H1 (cell line): ENCODE results near the gene SLC6A20. TPM values are rescaled to one million over a fixed set of nuclear protein-coding genes. Genes with fewer than 3 reads are reported as not detected.

ENCODE experiments used
- CTCF ChIA-PET: fragments of 300-600 bp; sonication (Branson Sonifier 250); formaldehyde crosslinking; loops from one replicate; lab custom pipeline; 2021; ENCODE audit not compliant: partially characterized antibody; lab: Charles Lee
- POLR2A ChIA-PET: fragments of 300-600 bp; sonication (Branson Sonifier 250); formaldehyde crosslinking; loops from one replicate; lab custom pipeline; 2021; ENCODE audit warnings: inconsistent platforms; ENCODE audit not compliant: partially characterized antibody; lab: Charles Lee
- DNase-seq, 2 experiments: peaks; one replicate each; pipeline versions ENCODE4 v3.0.0 to v3.0.0-alpha.2; 2010 to 2022; ENCODE audit warnings: low spot score in 2 of 2, low read depth in 1 of 2, mixed read lengths in 1 of 2
- FAIRE-seq: peaks from 2 replicates; lab custom pipeline; 2011; peaks lifted over from hg19 to GRCh38; lab: Jason Lieb, UNC
- H2AFZ ChIP-seq: 2 replicates; pipeline ENCODE4 v1.8.1; 2012; ENCODE audit warnings: low read length, inconsistent platforms
- H2AK5ac ChIP-seq: 2 replicates; pipeline ENCODE4 v1.6.1; 2013; ENCODE audit warnings: low read depth, low read length
- H2BK120ac ChIP-seq: replicated peaks from 2 replicates; pipeline ENCODE3; 2013; ENCODE audit warnings: low read depth, low read length, inconsistent platforms
- H2BK12ac ChIP-seq: 2 replicates; pipeline ENCODE4 v1.6.1; 2013; ENCODE audit warnings: low read depth, low read length
- H2BK15ac ChIP-seq: 2 replicates; pipeline ENCODE4 v1.6.1; 2013; ENCODE audit warnings: low read length
- H2BK20ac ChIP-seq: 2 replicates; pipeline ENCODE4 v1.6.1; 2013; ENCODE audit warnings: low read length
- H2BK5ac ChIP-seq: 2 replicates; pipeline ENCODE4 v1.6.1; 2013; ENCODE audit warnings: low read depth, low read length
- H3K14ac ChIP-seq: 2 replicates; pipeline ENCODE4 v1.6.1; 2013; ENCODE audit warnings: inconsistent platforms; ENCODE audit not compliant: insufficient read length
- H3K18ac ChIP-seq: 2 replicates; pipeline ENCODE4 v1.6.1; 2013; ENCODE audit warnings: low read length; ENCODE audit errors: extremely low read depth
- H3K23ac ChIP-seq: 2 replicates; pipeline ENCODE4 v1.6.1; 2013; ENCODE audit warnings: inconsistent platforms; ENCODE audit not compliant: insufficient read length
- H3K23me2 ChIP-seq: 2 replicates; pipeline ENCODE4 v1.6.1; 2013; ENCODE audit warnings: low read depth, low read length
- H3K27ac ChIP-seq: 2 replicates; pipeline ENCODE4 v1.6.1; 2011; ENCODE audit warnings: low read depth, low read length, inconsistent platforms
- H3K27me3 ChIP-seq, 4 experiments: replicated peaks in 1 of 4; 1 replicate in 1 of 4; 2 replicates in 3 of 4; pipeline versions ENCODE4 v1.6.1 to v1.8.1; 2011 to 2013; ENCODE audit warnings: low read length in 3 of 4, mild to moderate bottlenecking in 3 of 4, inconsistent platforms in 2 of 4, mixed read lengths in 2 of 4, moderate library complexity in 1 of 4; ENCODE audit not compliant: control insufficient read depth in 3 of 4, insufficient read depth in 3 of 4; ENCODE audit errors: extremely low read depth in 1 of 4
- H3K36me3 ChIP-seq, 4 experiments: 2 replicates each; pipeline versions ENCODE4 v1.6.1 to v1.8.1; 2011 to 2013; ENCODE audit warnings: mild to moderate bottlenecking in 4 of 4, low read length in 3 of 4, moderate library complexity in 2 of 4, control low read depth in 1 of 4, inconsistent platforms in 1 of 4; ENCODE audit not compliant: insufficient read depth in 4 of 4, control insufficient read depth in 2 of 4
- H3K4ac ChIP-seq: replicated peaks from 2 replicates; pipeline ENCODE3; 2013; ENCODE audit warnings: low read length, low read depth, mixed read lengths, inconsistent platforms; ENCODE audit not compliant: insufficient read length
- H3K4me1 ChIP-seq, 4 experiments: replicated peaks in 1 of 4; 1 replicate in 1 of 4; 2 replicates in 3 of 4; pipeline versions ENCODE4 v1.6.1 to v1.8.1; 2011 to 2013; ENCODE audit warnings: low read length in 3 of 4, inconsistent platforms in 2 of 4, mixed read lengths in 1 of 4; ENCODE audit not compliant: insufficient read depth in 4 of 4, control insufficient read depth in 3 of 4
- H3K4me2 ChIP-seq, 2 experiments: 2 replicates each; pipeline versions ENCODE4 v1.6.1 to v1.8.1; 2011 to 2013; ENCODE audit warnings: low read depth in 2 of 2, low read length in 2 of 2, control low read depth in 1 of 2, inconsistent platforms in 1 of 2, mild to moderate bottlenecking in 1 of 2; ENCODE audit not compliant: insufficient read depth in 1 of 2
- H3K4me3 ChIP-seq, 4 experiments: fragments of 200-600, 300-600 bp in 1 of 4; sonication (generic), shearing (Covaris generic), sonication (Bioruptor Twin) in 1 of 4; 2 replicates each; pipeline versions ENCODE4 v1.5.1 to v1.8.1; 2011 to 2016; ENCODE audit warnings: low read length in 4 of 4, low read depth in 3 of 4, control low read depth in 2 of 4, inconsistent platforms in 2 of 4, mild to moderate bottlenecking in 2 of 4, mixed read lengths in 1 of 4, moderate library complexity in 1 of 4; ENCODE audit not compliant: insufficient read depth in 2 of 4; ENCODE audit errors: extremely low read depth in 1 of 4
- H3K56ac ChIP-seq: replicated peaks from 2 replicates; pipeline ENCODE3; 2013; ENCODE audit warnings: low read depth, mild to moderate bottlenecking, mixed read lengths, low read length, inconsistent platforms; ENCODE audit not compliant: insufficient read length
- H3K79me1 ChIP-seq: 2 replicates; pipeline ENCODE4 v1.6.1; 2013; ENCODE audit warnings: low read depth, low read length, control low read depth
- H3K79me2 ChIP-seq, 2 experiments: 2 replicates each; pipeline versions ENCODE4 v1.6.1 to v1.8.1; 2012 to 2013; ENCODE audit warnings: low read length in 2 of 2, mild to moderate bottlenecking in 2 of 2, inconsistent platforms in 1 of 2; ENCODE audit not compliant: insufficient read depth in 2 of 2, control insufficient read depth in 1 of 2
- H3K9ac ChIP-seq, 4 experiments: replicated peaks in 1 of 4; 1 replicate in 1 of 4; 2 replicates in 3 of 4; pipeline versions ENCODE4 v1.6.1 to v1.8.1; 2011 to 2013; ENCODE audit warnings: low read depth in 3 of 4, low read length in 3 of 4, control low read depth in 2 of 4, mild to moderate bottlenecking in 2 of 4, moderate library complexity in 2 of 4, inconsistent platforms in 1 of 4; ENCODE audit errors: extremely low read depth in 1 of 4
- H3K9me3 ChIP-seq, 2 experiments: 2 replicates each; pipeline versions ENCODE4 v1.6.1 to v1.8.1; 2012 to 2013; ENCODE audit warnings: mild to moderate bottlenecking in 2 of 2, moderate library complexity in 2 of 2, control low read depth in 1 of 2, inconsistent platforms in 1 of 2, low read depth in 1 of 2, low read length in 1 of 2, mixed read lengths in 1 of 2; ENCODE audit not compliant: insufficient read depth in 2 of 2
- H4K20me1 ChIP-seq, 2 experiments: replicated peaks in 1 of 2; 2 replicates each; pipeline versions ENCODE3 to v1.8.1; 2011 to 2013; ENCODE audit warnings: inconsistent platforms in 2 of 2, low read length in 2 of 2, mild to moderate bottlenecking in 1 of 2; ENCODE audit not compliant: insufficient read depth in 2 of 2, control insufficient read depth in 1 of 2
- H4K5ac ChIP-seq: 2 replicates; pipeline ENCODE4 v1.6.1; 2013; ENCODE audit warnings: low read length, low read depth, mixed read lengths, inconsistent platforms; ENCODE audit not compliant: insufficient read length
- H4K8ac ChIP-seq: 2 replicates; pipeline ENCODE4 v1.8.0; 2013; ENCODE audit warnings: mild to moderate bottlenecking, moderate library complexity, low read length, inconsistent platforms; ENCODE audit not compliant: insufficient read depth; ENCODE audit errors: extremely low read depth
- H4K91ac ChIP-seq: replicated peaks from 2 replicates; pipeline ENCODE3; 2013; ENCODE audit warnings: low read length, mixed read lengths, inconsistent platforms; ENCODE audit not compliant: insufficient read length
- BCL11A ChIP-seq, 2 experiments: IDR thresholded peaks; one replicate each; pipeline ENCODE4 v1.6.1; 2011; ENCODE audit warnings: low read depth in 2 of 2, low read length in 2 of 2, mild to moderate bottlenecking in 2 of 2
- CEBPB ChIP-seq: IDR thresholded peaks from 2 replicates; pipeline ENCODE4 v1.6.1; 2012; ENCODE audit warnings: low read depth, low read length
- FOSL1 ChIP-seq: IDR thresholded peaks from 2 replicates; pipeline ENCODE4 v1.6.1; 2011; ENCODE audit warnings: mild to moderate bottlenecking, low read depth, low read length, moderate library complexity; ENCODE audit not compliant: insufficient read depth
- HDAC6 ChIP-seq: IDR thresholded peaks from one replicate; pipeline ENCODE4 v1.7.1; 2012; ENCODE audit warnings: low read depth, mild to moderate bottlenecking, inconsistent platforms, low read length, moderate library complexity
- MAFK ChIP-seq: IDR thresholded peaks from 2 replicates; pipeline ENCODE4 v1.6.1; 2012; ENCODE audit warnings: low read depth, mild to moderate bottlenecking, improper control_type of control experiment, low read length
- NRF1 ChIP-seq: IDR thresholded peaks from 2 replicates; pipeline ENCODE4 v1.6.1; 2011; ENCODE audit warnings: mild to moderate bottlenecking, low read depth, low read length, improper control_type of control experiment
- RNF2 ChIP-seq: fragments of 200-900, 300-1000 bp; sonication (generic); IDR thresholded peaks from 2 replicates; pipeline ENCODE4 v1.7.1; 2016; ENCODE audit warnings: borderline replicate concordance, low read depth, mild to moderate bottlenecking, antibody characterized with exemption, low read length; ENCODE audit not compliant: poor library complexity, severe bottlenecking; ENCODE audit errors: missing control alignments
- TBP ChIP-seq: IDR thresholded peaks from 2 replicates; pipeline ENCODE4 v1.6.1; 2011; ENCODE audit warnings: low read depth, low read length, improper control_type of control experiment
- WGBS, 2 experiments: shearing (Covaris generic) in 1 of 2; methylation state at CpG; one replicate each; pipeline versions ENCODE4 v1.1.6 to v1.1.7; 2013 to 2015; ENCODE audit warnings: low lambda C conversion rate in 2 of 2, mixed read lengths in 2 of 2, inconsistent platforms in 1 of 2, low coverage in 1 of 2, missing lambda C conversion rate in 1 of 2; ENCODE audit not compliant: insufficient replicate concordance in 2 of 2, insufficient coverage in 1 of 2, insufficient read length in 1 of 2; ENCODE audit errors: extremely low coverage in 1 of 2, missing lambda C conversion rate in 1 of 2; 5-methylcytosine and 5-hydroxymethylcytosine counted together
- polyA plus RNA-seq, 7 experiments: library from polyadenylated mRNA; depleted of rRNA in 3 of 7; stranded (reverse) in 5 of 7; unstranded in 2 of 7; fragments of >200 nt in 5 of 7; fragments of 200-250 nt in 2 of 7; gene quantifications; 1 replicate in 5 of 7; 2 replicates in 1 of 7; 4 replicates in 1 of 7; pipeline versions ENCODE4 v1.2.1 to v1.2.3, GENCODE V29; 2011 to 2013; ENCODE audit warnings: missing spikeins in 2 of 7, mixed read lengths in 2 of 7
- total RNA-seq: library from RNA; stranded (reverse); fragmentation: NEBNext Ultra II Directional; extraction: Animal tissue kit (Norgen Biotek cat#: 25700); gene quantifications from 2 replicates; pipeline ENCODE4 v1.2.1, GENCODE V29; 2021
- TF ChIP-seq, protein P1 (sequence below): IDR thresholded peaks from 2 replicates; pipeline ENCODE4 v1.6.1; 2011; ENCODE audit warnings: low read length, improper control_type of control experiment

SLC6A20 gene
- total and polyA plus RNA-seq, 2 of the 8 experiments (the other 6 are each of a cell fraction or from before 2014, with no cell fraction given): 0.05 TPM; not detected in 1

DNA sequence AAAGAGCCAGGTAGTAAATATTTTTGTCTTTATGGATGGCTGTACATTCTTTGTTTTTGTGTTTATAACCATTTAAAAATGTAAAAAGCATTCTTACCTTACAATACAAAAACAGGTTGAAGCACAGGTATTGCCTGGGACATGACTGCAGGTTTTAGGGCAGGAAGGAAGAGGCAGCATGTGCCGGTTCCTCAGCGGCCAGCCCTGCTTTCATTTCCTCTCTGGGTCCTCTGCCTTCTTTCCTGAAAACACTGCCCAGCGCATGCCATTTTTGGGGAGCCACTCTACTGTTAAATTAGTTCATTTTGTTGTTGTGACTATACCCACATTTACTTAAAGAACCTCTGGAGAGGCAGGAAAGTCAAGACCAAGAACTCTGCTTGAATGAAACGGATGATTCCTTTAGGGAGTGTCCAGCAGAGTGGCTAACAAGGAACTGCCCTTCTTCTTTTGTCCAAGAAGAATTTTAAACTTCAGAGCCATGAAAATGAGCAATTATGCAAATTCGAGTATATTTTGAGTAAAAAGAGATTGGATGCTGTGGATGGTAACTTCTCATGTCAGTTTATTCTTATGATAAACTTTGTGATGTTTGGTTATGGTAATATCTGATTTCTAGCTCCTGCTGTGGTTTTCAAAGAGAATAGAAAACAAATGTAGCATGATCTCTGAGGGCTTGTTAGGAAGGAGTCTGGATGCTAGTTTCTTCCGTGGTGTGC, 54.4 kb downstream of the SLC6A20 start:
- Histone ChIP-seq H4K91ac (no peak overlapping the region), H3K9ac (no peak overlapping the region), H3K56ac (no peak overlapping the region), H3K4me2 (no peak overlapping the region; a peak in 1 of 4 replicates), H3K18ac (no peak overlapping the region), H3K27me3 (no peaks in the 10 kb centered on the region), H3K9me3 (no peaks in the 10 kb centered on the region), H3K27ac (no peak overlapping the region), H2BK12ac (no peak overlapping the region), H3K4ac (no peak overlapping the region), H3K14ac (no peak overlapping the region), H2AFZ (no peak overlapping the region), H3K79me1 (no peaks in the 10 kb centered on the region; the same call in 1 of the 2 replicates), H3K23me2 (no peaks in the 10 kb centered on the region), H4K20me1 (peaks cover 2 to 3% of the 10 kb centered on the region in 2 experiments), H2BK20ac (no peak overlapping the region), H3K4me3 (no peak overlapping the region), H2AK5ac (no peak overlapping the region), H4K8ac (no peak overlapping the region), H3K23ac (no peak overlapping the region), H3K36me3 (peaks cover 2 to 78% (median 26%) of the 10 kb centered on the region in 4 experiments), H4K5ac (no peak overlapping the region), H2BK120ac (no peak overlapping the region), H3K4me1 (peaks cover 10 to 22% (median 14%) of the 10 kb centered on the region in 4 experiments), H2BK15ac (no peak overlapping the region), H3K79me2 (0 out of 4 replicates have a peak, but pooled peaks cover 0 to 2% of the 10 kb centered on the region in 2 experiments), H2BK5ac (no peak overlapping the region)
- no peak for FAIRE-seq
- CTCF ChIA-PET: interaction anchor here (1.4 kb wide), 1 partner anchor 89 kb away, joined by 3 read pairs; no protein-coding TSS in a partner anchor
- WGBS, 2 experiments: 78% methylated on average over 6 of the region's 6 CpGs; no CpG with 5 or more reads in 1 of the 2 experiments
- no peak for DNase-seq
- TF ChIP-seq CEBPB (no peak), MAFK (no peak), FOSL1 (no peak), BCL11A (IDR thresholded peaks at IDR 0.05; ENCODE audit: low read depth in 2 of 2, low read length in 2 of 2) (no peak), HDAC6 (no peak), RNF2 (no peak), TBP (no peak), NRF1 (no peak)
- TF ChIP-seq, protein P1, sequence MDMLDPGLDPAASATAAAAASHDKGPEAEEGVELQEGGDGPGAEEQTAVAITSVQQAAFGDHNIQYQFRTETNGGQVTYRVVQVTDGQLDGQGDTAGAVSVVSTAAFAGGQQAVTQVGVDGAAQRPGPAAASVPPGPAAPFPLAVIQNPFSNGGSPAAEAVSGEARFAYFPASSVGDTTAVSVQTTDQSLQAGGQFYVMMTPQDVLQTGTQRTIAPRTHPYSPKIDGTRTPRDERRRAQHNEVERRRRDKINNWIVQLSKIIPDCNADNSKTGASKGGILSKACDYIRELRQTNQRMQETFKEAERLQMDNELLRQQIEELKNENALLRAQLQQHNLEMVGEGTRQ: no peak
- POLR2A ChIA-PET: no interaction called here
